ENCODE data around the gene TMPRSS3. TPM values are rescaled to one million over a fixed set of nuclear protein-coding genes. Genes with fewer than 3 reads are reported as not detected.

Gene TMPRSS3
- total and polyA plus RNA-seq, 8 donors, result 3.1 to 11.6 (median 7.9) TPM

GRCh38 chr21:42419845-42420244 is 24.0 kb upstream of the TMPRSS3 start:
- ATAC-seq (no peak), FAIRE-seq (no peak), DNase-seq (no peak)
- H3K36me3 ChIP-seq, result no peaks in the 10 kb centered on the region
- H3K27ac ChIP-seq, result no peak overlapping the region
- no peak overlapping the region for H3K4me3 ChIP-seq
- 83 to 91% methylated on average over 6 of the region's 6 CpGs for WGBS, 2 donors
- no peaks in the 10 kb centered on the region for H3K4me1 ChIP-seq
- H3K9me3 ChIP-seq, result no peaks in the 10 kb centered on the region
- intact Hi-C loops (cut with DNase I), result no loop called here
- no peak for TF ChIP-seq CTCF (IDR thresholded peaks at IDR 0.05)
- H3K27me3 ChIP-seq, result no peaks in the 10 kb centered on the region

- WGBS, 2 donors, result 51 to 60% methylated on average over 4 of the region's 4 CpGs
- no peaks in the 10 kb centered on the region for H3K9me3 ChIP-seq
- no peak for TF ChIP-seq CTCF (IDR thresholded peaks at IDR 0.05)
- H3K27me3 ChIP-seq, result no peaks in the 10 kb centered on the region
- no peaks in the 10 kb centered on the region for H3K36me3 ChIP-seq
- FAIRE-seq, result no peak
- no peak for DNase-seq
- ATAC-seq, result no peak
- H3K4me3 ChIP-seq, result no peak overlapping the region
- no peak overlapping the region for H3K27ac ChIP-seq
- intact Hi-C loops (cut with DNase I), result no loop called here
- H3K4me1 ChIP-seq, result no peaks in the 10 kb centered on the region
Observed at GRCh38 chr21:42418886-42419285, 23.0 kb upstream of the TMPRSS3 start.

GRCh38 chr21:42417533-42417932 is 21.7 kb upstream of the TMPRSS3 start:
- H3K4me1 ChIP-seq, result no peaks in the 10 kb centered on the region
- no peak overlapping the region for H3K27ac ChIP-seq
- H3K27me3 ChIP-seq, result no peaks in the 10 kb centered on the region
- DNase-seq, result no peak
- ATAC-seq, result no peak
- no peaks in the 10 kb centered on the region for H3K36me3 ChIP-seq
- intact Hi-C loops (cut with DNase I), result no loop called here
- no peak for TF ChIP-seq CTCF (IDR thresholded peaks at IDR 0.05)
- FAIRE-seq, result no peak
- no peak overlapping the region for H3K4me3 ChIP-seq
- 71 to 79% methylated on average over 6 of the region's 6 CpGs for WGBS, 2 donors
- H3K9me3 ChIP-seq, result no peaks in the 10 kb centered on the region

- Histone ChIP-seq H3K27ac (no peak overlapping the region), H3K27me3 (no peaks in the 10 kb centered on the region), H3K4me3 (no peak overlapping the region), H3K36me3 (no peaks in the 10 kb centered on the region), H3K4me1 (no peaks in the 10 kb centered on the region), H3K9me3 (no peaks in the 10 kb centered on the region)
- peak in 3 of 4 donors; percentile 8 to 68 (median 48) for ATAC-seq
- no peak for DNase-seq
- 61 to 69% methylated on average over 27 of the region's 27 CpGs for WGBS, 2 donors
- TF ChIP-seq CTCF (IDR thresholded peaks at IDR 0.05), result no peak
- intact Hi-C loops (cut with DNase I), result no loop called here
- no peak for FAIRE-seq
Observed at GRCh38 chr21:42414928-42415769, 19.3 kb upstream of the TMPRSS3 start.

- Histone ChIP-seq H3K27me3 (no peaks in the 10 kb centered on the region), H3K4me3 (no peak overlapping the region), H3K4me1 (no peaks in the 10 kb centered on the region), H3K36me3 (no peaks in the 10 kb centered on the region), H3K9me3 (no peaks in the 10 kb centered on the region), H3K27ac (no peak overlapping the region)
- intact Hi-C loops (cut with DNase I), result no loop called here
- no peak for FAIRE-seq
- DNase-seq, result no peak
- 86 to 95% methylated on average over 8 of the region's 8 CpGs for WGBS, 2 donors
- TF ChIP-seq CTCF (IDR thresholded peaks at IDR 0.05), result no peak
- no peak for ATAC-seq
Observed at GRCh38 chr21:42414553-42414927, 18.7 kb upstream of the TMPRSS3 start.
